Thyroid gland (tissue), 4 donors: Measurements from ENCODE around the gene VKORC1. TPM values are rescaled to one million over a fixed set of nuclear protein-coding genes. Genes with fewer than 3 reads are reported as not detected.

ENCODE experiments used
- DNase-seq, 2 donors: peaks; one replicate each; pipeline ENCODE4 v3.0.0-alpha.2; 2019
- H3K27ac ChIP-seq, 3 donors: fragments of 200-600 bp; sonication (generic); 1 replicate in 2 of 3; 2 replicates in 1 of 3; pipeline ENCODE4 v1.5.1; 2016 to 2019; ENCODE audit warnings: mild to moderate bottlenecking in 1 of 3, moderate library complexity in 1 of 3
- H3K27me3 ChIP-seq: fragments of 200-600 bp; sonication (generic); one replicate; pipeline ENCODE4 v1.5.1; 2019
- H3K36me3 ChIP-seq, 2 donors: fragments of 200-600 bp; sonication (generic); one replicate each; pipeline ENCODE4 v1.5.1; 2016 to 2019
- H3K4me1 ChIP-seq, 2 donors: fragments of 200-600 bp; sonication (generic); one replicate each; pipeline ENCODE4 v1.5.1; 2017 to 2019
- H3K4me3 ChIP-seq, 3 donors: fragments of 200-600 bp; sonication (generic); replicated peaks in 1 of 3; 1 replicate in 2 of 3; 2 replicates in 1 of 3; pipeline ENCODE4 v1.5.1; 2016; ENCODE audit warnings: mild to moderate bottlenecking in 1 of 3
- H3K9me3 ChIP-seq: fragments of 200-600 bp; sonication (generic); one replicate; pipeline ENCODE4 v1.5.1; 2017
- POLR2A ChIP-seq, 2 donors: fragments of 450-650 bp; IDR thresholded peaks; one replicate each; pipeline ENCODE4 v1.6.1; 2017; ENCODE audit warnings: antibody characterized with exemption in 2 of 2, mild to moderate bottlenecking in 2 of 2, moderate library complexity in 1 of 2
- WGBS, 2 donors: methylation state at CpG; one replicate each; pipeline ENCODE4 v1.1.5; 2017; 5-methylcytosine and 5-hydroxymethylcytosine counted together
- intact Hi-C: fragments of 100-400 bp; cut with DNase I; formaldehyde crosslinking; loops from one replicate; pipeline ENCODE4 v1.15.1; 2023
- total RNA-seq, 4 donors: library from RNA; depleted of rRNA; stranded (reverse); fragments of >200 nt; gene quantifications; one replicate each; pipeline ENCODE4 v1.2.3, GENCODE V29; 2016
- TF ChIP-seq, protein P1 (sequence below), 6 experiments: fragments of 200-600 bp in 3 of 6; fragments of 450-650 bp in 3 of 6; sonication (generic) in 3 of 6; IDR thresholded peaks; one replicate each; pipeline ENCODE4 v1.5.1; 2016 to 2019; ENCODE audit warnings: antibody characterized with exemption in 6 of 6, mild to moderate bottlenecking in 2 of 6, inconsistent platforms in 1 of 6, moderate library complexity in 1 of 6

VKORC1 gene
- total RNA-seq, 4 donors from 2014 or later: 58.7 to 145 (median 104) TPM

DNA sequence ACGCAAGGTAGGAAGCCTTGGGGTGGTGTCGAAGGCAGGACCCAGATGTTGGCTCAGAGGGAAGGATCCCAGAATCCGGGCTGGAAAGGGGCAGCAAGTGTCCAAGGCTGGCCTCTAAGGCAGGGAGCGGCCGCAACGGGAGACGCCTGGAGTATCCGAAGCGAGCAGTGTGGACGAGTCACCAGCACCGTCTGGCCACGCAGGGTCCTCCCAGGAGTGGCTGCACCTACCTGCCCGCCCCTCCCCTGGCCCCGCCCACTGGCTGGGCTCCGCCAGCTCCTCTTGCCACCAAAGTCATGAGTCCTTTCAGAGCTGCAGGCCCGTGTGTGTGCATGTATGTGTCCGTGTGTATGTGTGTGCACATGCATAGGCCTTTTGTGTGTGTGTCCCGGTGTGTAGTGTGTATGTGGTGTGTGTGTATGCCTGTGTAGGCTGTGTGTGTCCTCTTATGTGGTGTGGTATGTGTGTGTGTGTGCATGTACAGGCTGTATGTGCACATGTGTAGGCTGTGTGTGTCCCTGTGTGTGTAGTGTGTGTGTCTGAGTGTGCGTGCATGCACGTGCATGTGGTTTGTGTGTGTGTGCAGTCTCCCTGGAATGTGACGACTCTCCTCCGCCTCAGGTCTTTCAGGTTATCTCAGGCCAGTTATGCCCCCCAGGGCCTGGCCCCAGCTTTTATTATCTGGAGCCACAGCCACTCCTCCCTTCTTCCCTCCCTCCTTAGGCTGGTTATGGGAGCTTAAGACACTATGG lies 41.1 kb upstream of the VKORC1 start, which contains the start of gene PRSS8:
Gene PRSS8, minus strand, starts transcription at position 193 of the 752 bp plus-strand sequence. CDS start 229 bp downstream, outside the sequence.
- Histone ChIP-seq H3K9me3 (no peaks in the 10 kb centered on the region), H3K4me1 (peaks cover 42 to 53% of the 10 kb centered on the region in 2 donors), H3K27ac (peak within 1 kb of the TSS; percentile 79 to 97 (median 90)), H3K36me3 (peaks cover 11 to 15% of the 10 kb centered on the region in 2 donors), H3K27me3 (no peaks in the 10 kb centered on the region), H3K4me3 (peak within 1 kb of the TSS; percentile 65 to 80 (median 67))
- TF ChIP-seq, protein P1, sequence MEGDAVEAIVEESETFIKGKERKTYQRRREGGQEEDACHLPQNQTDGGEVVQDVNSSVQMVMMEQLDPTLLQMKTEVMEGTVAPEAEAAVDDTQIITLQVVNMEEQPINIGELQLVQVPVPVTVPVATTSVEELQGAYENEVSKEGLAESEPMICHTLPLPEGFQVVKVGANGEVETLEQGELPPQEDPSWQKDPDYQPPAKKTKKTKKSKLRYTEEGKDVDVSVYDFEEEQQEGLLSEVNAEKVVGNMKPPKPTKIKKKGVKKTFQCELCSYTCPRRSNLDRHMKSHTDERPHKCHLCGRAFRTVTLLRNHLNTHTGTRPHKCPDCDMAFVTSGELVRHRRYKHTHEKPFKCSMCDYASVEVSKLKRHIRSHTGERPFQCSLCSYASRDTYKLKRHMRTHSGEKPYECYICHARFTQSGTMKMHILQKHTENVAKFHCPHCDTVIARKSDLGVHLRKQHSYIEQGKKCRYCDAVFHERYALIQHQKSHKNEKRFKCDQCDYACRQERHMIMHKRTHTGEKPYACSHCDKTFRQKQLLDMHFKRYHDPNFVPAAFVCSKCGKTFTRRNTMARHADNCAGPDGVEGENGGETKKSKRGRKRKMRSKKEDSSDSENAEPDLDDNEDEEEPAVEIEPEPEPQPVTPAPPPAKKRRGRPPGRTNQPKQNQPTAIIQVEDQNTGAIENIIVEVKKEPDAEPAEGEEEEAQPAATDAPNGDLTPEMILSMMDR (IDR thresholded peaks at IDR 0.05): no peak
- TF ChIP-seq POLR2A (IDR thresholded peaks at IDR 0.05): peak; percentile 29 to 96
- intact Hi-C loops: no loop called here
- WGBS, 2 donors: 25 to 46% methylated on average over 18 to 20 of the region's 22 CpGs
- DNase-seq: peak; percentile 95 to 96

GRCh38 chr16:31134625-31135534 lies 40.3 kb upstream of the VKORC1 start:
- Histone ChIP-seq H3K27ac (peak overlapping the region; percentile 79 to 97 (median 90)), H3K36me3 (peaks cover 11 to 15% of the 10 kb centered on the region in 2 donors), H3K9me3 (no peaks in the 10 kb centered on the region), H3K27me3 (no peaks in the 10 kb centered on the region), H3K4me3 (peak overlapping the region; percentile 65 to 80 (median 67)), H3K4me1 (peaks cover 50 to 61% of the 10 kb centered on the region in 2 donors)
- 12 to 13% methylated on average over 16 to 17 of the region's 18 CpGs for WGBS, 2 donors
- intact Hi-C loops: no loop called here
- TF ChIP-seq POLR2A (IDR thresholded peaks at IDR 0.05): peak; percentile 25 to 67
- TF ChIP-seq, protein P1 (IDR thresholded peaks at IDR 0.05): peak in 4 of 6 experiments; percentile 13 to 55 (median 31)
- peak; percentile 80 for DNase-seq

- Histone ChIP-seq H3K27me3 (no peaks in the 10 kb centered on the region), H3K4me1 (peaks cover 58 to 64% of the 10 kb centered on the region in 2 donors), H3K4me3 (peak overlapping the region in 1 of 3 donors; percentile 65), H3K36me3 (peaks cover 11 to 15% of the 10 kb centered on the region in 2 donors), H3K9me3 (no peaks in the 10 kb centered on the region), H3K27ac (peak overlapping the region; percentile 79 to 97 (median 90))
- DNase-seq: peak; percentile 59 to 64
- TF ChIP-seq POLR2A (IDR thresholded peaks at IDR 0.05): no peak
- TF ChIP-seq, protein P1 (IDR thresholded peaks at IDR 0.05): no peak
- intact Hi-C loops: no loop called here
- WGBS, 2 donors: 24 to 26% methylated on average over 5 of the region's 5 CpGs
Observed at GRCh38 chr16:31134091-31134571, 39.5 kb upstream of the VKORC1 start.

DNA sequence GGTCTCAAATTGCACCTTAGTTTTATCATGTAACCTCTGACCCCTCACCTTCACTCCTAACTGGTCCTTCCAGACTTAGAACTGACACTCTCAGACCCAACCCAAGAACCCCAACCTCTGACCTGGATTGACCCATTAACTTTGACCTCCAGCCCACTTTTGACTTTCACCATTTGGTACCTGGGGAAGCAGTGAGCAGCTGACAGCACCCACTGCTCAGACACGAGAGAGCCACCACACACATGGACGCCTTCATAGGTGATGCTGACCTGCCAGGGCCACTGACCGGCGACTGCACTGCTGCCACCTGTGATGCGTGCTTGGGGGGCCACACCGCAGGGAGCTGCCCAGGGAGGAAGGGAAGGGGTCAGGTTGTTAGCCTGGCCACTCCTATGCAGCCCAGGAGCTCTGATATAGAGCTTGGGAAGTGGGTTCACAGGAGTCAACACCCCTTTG lies 38.5 kb upstream of the VKORC1 start:
- H3K36me3 ChIP-seq: peaks cover 11 to 17% of the 10 kb centered on the region in 2 donors
- no peaks in the 10 kb centered on the region for H3K27me3 ChIP-seq
- DNase-seq: no peak
- peaks cover 60 to 64% of the 10 kb centered on the region in 2 donors for H3K4me1 ChIP-seq
- H3K27ac ChIP-seq: peak overlapping the region in 2 of 3 donors; percentile 79 to 97
- no peak for TF ChIP-seq POLR2A (IDR thresholded peaks at IDR 0.05)
- TF ChIP-seq, protein P1 (IDR thresholded peaks at IDR 0.05): no peak
- intact Hi-C loops: no loop called here
- no peak overlapping the region for H3K4me3 ChIP-seq
- no peaks in the 10 kb centered on the region for H3K9me3 ChIP-seq
- WGBS, 2 donors: 60 to 81% methylated on average over 1 to 6 of the region's 6 CpGs
